Measurements from ENCODE around the gene CTDNEP1.

- no peak for TF ChIP-seq CTCF (IDR thresholded peaks at IDR 0.05; ENCODE audit: low read depth, low read length, poor library complexity, severe bottlenecking)
- TF ChIP-seq EZH2phosphoT487 (IDR thresholded peaks at IDR 0.05; ENCODE audit: borderline replicate concordance, low read length), result no peak
Observed at GRCh38 chr17:7235693-7236665, 15.6 kb downstream of the CTDNEP1 start.
